ENCODE measurements around the gene GALP. TPM values are rescaled to one million over a fixed set of nuclear protein-coding genes. Genes with fewer than 3 reads are reported as not detected.

Gene GALP
- polyA plus RNA-seq, 1 experiment, result not detected

DNA sequence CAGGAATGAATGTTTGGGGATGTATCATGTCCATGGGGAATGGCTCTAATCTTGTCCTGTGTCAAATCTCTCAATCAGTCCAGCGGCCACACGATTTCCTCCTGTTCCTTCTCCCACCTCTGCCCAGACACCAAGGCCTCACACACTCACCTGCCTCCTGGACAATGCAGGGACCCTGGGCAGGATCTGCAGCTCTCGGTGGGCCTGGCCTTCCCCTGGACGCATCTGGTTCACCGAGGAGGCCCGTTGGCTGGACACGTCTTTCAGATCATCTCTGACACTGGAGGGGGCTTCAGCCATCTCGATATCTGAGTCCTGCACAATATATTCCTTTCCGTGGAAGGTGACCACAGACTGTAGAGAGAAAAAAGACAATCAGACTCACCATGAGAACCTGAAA, 47.7 kb downstream of the GALP start:
- CTCF ChIA-PET, result no interaction called here

More for the DNA sequence above, 47.7 kb downstream of the GALP start:
- TF ChIP-seq, protein P1, sequence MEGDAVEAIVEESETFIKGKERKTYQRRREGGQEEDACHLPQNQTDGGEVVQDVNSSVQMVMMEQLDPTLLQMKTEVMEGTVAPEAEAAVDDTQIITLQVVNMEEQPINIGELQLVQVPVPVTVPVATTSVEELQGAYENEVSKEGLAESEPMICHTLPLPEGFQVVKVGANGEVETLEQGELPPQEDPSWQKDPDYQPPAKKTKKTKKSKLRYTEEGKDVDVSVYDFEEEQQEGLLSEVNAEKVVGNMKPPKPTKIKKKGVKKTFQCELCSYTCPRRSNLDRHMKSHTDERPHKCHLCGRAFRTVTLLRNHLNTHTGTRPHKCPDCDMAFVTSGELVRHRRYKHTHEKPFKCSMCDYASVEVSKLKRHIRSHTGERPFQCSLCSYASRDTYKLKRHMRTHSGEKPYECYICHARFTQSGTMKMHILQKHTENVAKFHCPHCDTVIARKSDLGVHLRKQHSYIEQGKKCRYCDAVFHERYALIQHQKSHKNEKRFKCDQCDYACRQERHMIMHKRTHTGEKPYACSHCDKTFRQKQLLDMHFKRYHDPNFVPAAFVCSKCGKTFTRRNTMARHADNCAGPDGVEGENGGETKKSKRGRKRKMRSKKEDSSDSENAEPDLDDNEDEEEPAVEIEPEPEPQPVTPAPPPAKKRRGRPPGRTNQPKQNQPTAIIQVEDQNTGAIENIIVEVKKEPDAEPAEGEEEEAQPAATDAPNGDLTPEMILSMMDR (IDR thresholded peaks at IDR 0.05; ENCODE audit: insufficient read depth, low read depth, low read length), result no peak
- H3K4me3 ChIP-seq (ENCODE audit: low read depth, low read length), result no peak overlapping the region
- no peak for DNase-seq (ENCODE audit: low read depth)
- POLR2A ChIA-PET, result no interaction called here
- H3K27me3 ChIP-seq (ENCODE audit: control insufficient read depth, insufficient read depth, low read length), result no peaks in the 10 kb centered on the region
- H3K36me3 ChIP-seq (ENCODE audit: control insufficient read depth, insufficient read depth, low read length), result no peaks in the 10 kb centered on the region

Small RNA genes lying within 50 kb of the gene (small RNA-seq; reads per million reads assigned to genes)
- gene AC024580.2 (ENCODE audit: insufficient read length, low read depth, low replicate concordance), result not detected

Other genes starting within 250 kb of the GALP start
- gene NLRP13, start 243.7 kb upstream of the GALP start, polyA plus RNA-seq (2011; rRNA removed), result not detected in 2 replicates
- not detected in 2 replicates for gene NLRP8, start 228.2 kb upstream of the GALP start, polyA plus RNA-seq (2011; rRNA removed)
- gene NLRP5, start 189.2 kb upstream of the GALP start, polyA plus RNA-seq (2011; rRNA removed), result not detected in 2 replicates
- gene ZNF787, start 54.7 kb upstream of the GALP start, polyA plus RNA-seq (2011; rRNA removed), result 7.2 and 9.8 TPM in 2 replicates
- gene ZNF444, start 34.7 kb upstream of the GALP start, polyA plus RNA-seq (2011; rRNA removed), result 10.2 and 11.5 TPM in 2 replicates
- 0.17 TPM in 1 of 2 replicates, not detected in the other for gene ZSCAN5B, start 21.8 kb downstream of the GALP start, polyA plus RNA-seq (2011; rRNA removed)
- gene ZSCAN5C, start 26.3 kb downstream of the GALP start, polyA plus RNA-seq (2011; rRNA removed), result not detected in 2 replicates
- not detected in 2 replicates for gene EDDM13, start 96.7 kb downstream of the GALP start, polyA plus RNA-seq (2011; rRNA removed)
- gene ZSCAN5A, start 138.8 kb downstream of the GALP start, polyA plus RNA-seq (2011; rRNA removed), result 4.0 and 4.9 TPM in 2 replicates
- 2.4 and 3.5 TPM in 2 replicates for gene ZNF582, start 217.5 kb downstream of the GALP start, polyA plus RNA-seq (2011; rRNA removed)
- gene ZNF583, start 228.3 kb downstream of the GALP start, polyA plus RNA-seq (2011; rRNA removed), result 1.5 and 4.4 TPM in 2 replicates